OCI-LY3 (cell line): Measurements from ENCODE around the gene DAB1.

ENCODE experiments used
- CTCF ChIP-seq: fragments of 200-600, 300-600 bp; sonication (generic); IDR thresholded peaks from 2 replicates; pipeline ENCODE4 v1.5.1; 2014; ENCODE audit warnings: antibody characterized with exemption, low read length, low read depth
- EZH2phosphoT487 ChIP-seq: fragments of 200-600 bp; shearing (Covaris generic); IDR thresholded peaks from 2 replicates; pipeline ENCODE4 v1.6.1; 2018; ENCODE audit warnings: antibody characterized with exemption, mixed run types, low read depth

GRCh38 chr1:57367945-57368344 lies 55.9 kb downstream of the DAB1 start:
- TF ChIP-seq CTCF, result no peak
- TF ChIP-seq EZH2phosphoT487, result no peak
